HG03064 (cell line): ENCODE results near the gene DDX27.

Experiments
- ATAC-seq: cut with Tn5 transposase; IDR thresholded peaks from one replicate; pipeline ENCODE4 v1.9.1; 2021; ENCODE audit warnings: low read depth; ENCODE audit not compliant: unreplicated experiment

DDX27 gene

GRCh38 chr20:49245921-49246740 lies 26.9 kb downstream of the DDX27 start:
- ATAC-seq, result no peak

DNA sequence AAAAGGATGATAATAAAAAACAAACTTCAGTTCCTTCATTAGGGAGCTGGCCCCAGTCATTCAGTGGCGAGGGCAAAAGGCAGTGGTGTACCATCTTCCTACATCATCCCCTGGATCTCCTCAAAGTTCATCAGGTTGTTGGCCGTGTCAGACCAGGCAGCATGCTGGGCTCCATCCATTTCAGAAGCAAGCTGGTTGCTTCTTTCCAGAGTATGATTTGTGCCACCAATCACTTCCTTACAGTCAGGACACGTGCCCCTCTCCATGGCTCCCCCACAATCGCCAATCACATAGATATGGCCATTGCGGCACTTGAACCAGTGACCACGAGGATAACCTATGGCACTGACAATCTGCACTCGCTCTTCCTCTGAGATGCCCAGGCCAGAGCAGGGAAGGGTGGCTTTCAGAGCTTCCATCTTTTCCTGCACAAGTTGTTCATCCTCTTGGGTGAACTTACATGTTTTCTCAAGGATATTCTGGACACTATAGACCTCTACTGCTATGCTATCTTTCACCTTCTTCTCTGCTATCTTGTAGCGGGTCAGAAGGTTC lies 28.0 kb downstream of the DDX27 start:
- ATAC-seq, result no peak

- no peak for ATAC-seq
Observed at GRCh38 chr20:49247792-49248191, 28.6 kb downstream of the DDX27 start.

DNA sequence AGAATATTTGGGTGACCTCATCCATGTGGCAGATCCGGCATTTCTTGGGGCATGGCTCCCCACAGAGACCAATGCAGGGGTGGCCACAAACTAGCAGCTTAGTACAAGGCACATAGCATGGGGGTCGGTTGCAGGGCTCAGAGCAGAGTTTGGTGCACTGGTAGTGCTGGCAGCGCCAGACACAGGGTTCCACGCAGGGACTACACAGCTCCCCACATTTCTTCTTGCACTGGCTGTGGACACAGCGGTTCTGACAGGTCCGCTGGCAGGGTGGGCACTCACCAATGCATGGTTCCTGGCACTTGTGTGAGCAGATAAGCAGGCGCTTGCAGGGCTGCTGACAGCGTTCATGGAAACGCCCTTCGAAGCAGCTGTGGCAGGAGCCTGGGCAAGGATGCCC lies 29.1 kb downstream of the DDX27 start:
- no peak for ATAC-seq

- ATAC-seq, result no peak
Observed at GRCh38 chr20:49248879-49249665, 29.9 kb downstream of the DDX27 start.

DNA sequence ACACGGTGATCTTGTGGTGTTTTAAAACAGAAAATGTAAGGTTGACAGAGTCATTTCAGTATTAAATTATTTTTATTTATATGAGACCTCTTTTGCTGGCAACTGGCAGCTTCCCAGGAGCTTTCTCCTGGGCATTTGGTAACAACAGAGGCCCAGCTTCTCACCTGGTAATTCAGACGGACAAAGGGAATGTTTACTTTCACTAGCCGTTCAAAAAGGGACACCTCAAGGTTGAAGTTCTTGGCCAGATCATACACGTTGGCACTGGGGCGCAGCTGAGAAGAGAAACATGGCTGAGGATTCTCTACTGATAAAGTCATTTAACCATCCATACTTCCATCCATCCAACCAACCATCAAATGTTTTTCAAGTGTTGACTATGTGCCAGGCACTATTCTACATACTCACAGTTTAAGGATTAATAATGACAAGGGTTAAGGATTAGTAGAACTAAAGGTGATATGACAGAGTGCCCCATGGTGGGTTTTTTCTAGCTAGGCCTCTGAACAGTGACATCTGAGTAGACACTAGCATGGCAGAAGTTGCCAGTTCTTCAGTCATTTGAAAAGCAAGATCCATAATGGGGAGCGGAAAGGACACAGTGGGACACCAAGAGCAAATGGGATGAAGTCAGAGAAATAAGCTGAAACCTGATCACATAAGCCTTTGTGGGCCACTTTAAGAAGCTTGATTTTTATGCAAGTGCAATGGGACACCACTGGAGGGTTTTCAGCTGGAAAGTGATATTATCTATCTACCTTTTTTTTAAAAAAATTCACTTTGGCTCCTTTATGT lies 33.5 kb downstream of the DDX27 start:
- no peak for ATAC-seq

- ATAC-seq, result no peak
Observed at GRCh38 chr20:49256261-49256660, 37.0 kb downstream of the DDX27 start.

DNA sequence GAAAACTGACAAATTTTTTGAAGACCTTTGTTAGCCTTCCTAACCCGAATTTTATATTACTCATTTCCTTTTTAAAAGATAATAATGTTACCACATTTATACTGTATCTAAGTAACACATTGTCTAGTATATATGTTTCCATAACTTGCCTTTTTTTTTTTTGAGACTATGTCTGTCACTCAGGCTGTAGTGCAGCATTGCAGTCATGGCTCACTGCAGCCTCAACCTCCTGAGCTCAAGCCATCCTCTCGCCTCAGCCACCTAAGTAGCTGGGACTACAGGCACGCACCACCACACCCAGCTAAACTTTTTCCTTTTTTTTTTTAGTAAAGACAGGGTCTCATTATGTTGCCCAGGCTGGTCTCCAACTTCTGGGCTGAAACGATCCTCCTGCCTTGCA lies 40.1 kb downstream of the DDX27 start:
- no peak for ATAC-seq

GRCh38 chr20:49259799-49260198 lies 40.6 kb downstream of the DDX27 start:
- ATAC-seq, result no peak

- ATAC-seq, result no peak
Observed at GRCh38 chr20:49260218-49260617, 41.0 kb downstream of the DDX27 start.

DNA sequence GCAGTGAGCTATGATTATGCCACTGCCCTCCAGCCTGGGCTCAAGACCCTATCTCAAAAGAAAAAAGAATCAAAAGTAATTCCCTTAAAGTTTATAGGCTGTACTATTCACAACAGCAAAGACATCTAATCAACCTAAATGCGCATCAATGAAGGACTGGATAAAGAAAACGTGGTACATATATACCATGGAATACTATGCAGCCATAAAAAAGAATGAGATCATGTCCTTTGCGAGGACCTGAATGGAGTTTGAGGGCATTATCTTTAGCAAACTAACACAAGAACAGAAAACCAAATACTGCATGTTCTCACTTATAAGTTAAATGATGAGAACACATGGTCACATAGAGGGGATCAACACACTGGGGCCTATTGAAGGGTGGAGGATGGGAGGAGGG lies 42.0 kb downstream of the DDX27 start:
- no peak for ATAC-seq

GRCh38 chr20:49262444-49262843 lies 43.2 kb downstream of the DDX27 start:
- no peak for ATAC-seq

DNA sequence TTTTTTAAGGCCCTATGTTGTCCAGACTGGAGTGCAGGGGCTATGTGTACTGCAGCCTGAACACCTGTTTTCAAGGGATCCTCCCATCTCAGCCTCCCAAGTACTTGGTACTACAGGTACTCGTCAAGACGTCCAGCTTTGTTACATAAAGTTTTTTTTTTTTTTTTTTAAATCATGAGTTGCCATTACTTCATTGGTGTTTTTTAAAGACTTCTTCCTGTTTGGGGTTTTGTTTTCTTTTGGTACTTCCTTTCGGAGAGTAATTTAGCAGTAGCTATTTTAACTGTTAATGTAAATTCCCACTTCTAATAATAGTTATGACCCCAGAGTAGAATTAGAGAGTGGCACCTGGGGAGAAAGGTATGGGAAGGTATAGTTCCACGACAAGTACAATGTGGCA lies 48.1 kb downstream of the DDX27 start:
- ATAC-seq, result no peak

DNA sequence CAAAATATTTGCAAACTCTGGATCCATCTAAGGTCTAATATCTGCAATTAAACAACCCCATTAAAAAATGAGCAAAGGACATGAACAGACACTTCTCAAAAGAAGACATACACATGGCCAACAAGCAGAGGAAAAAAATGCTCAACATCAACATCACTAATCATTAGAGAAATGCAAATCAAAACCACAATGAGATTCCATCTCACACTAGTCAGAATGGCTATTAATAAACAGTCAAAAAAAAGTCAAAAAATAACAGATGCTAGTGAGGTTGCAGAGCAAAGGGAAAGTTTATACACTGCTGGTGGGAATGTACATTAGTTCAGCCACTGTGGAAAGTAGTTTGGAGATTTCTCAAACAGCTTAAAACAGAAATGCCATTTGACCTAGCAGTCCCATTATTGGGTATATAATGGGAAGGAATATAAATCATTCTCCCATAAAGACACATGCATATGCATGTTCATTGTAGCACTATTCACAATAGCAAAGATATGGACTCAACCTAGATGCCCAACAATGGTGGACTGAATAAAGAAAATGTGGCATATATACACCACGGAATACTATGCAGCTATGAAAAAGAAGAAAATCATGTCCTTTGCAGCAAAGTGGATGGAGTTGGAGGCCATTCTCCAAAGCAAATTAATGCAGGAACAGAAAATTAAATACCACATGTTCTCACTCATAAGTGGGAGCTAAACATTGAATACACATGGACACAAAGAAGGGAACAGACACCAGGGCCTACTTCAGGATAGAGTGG lies 49.6 kb downstream of the DDX27 start:
- no peak for ATAC-seq

- ATAC-seq, result no peak
Observed at GRCh38 chr20:49270177-49270576, 51.0 kb downstream of the DDX27 start.

GRCh38 chr20:49270736-49271135 lies 51.5 kb downstream of the DDX27 start:
- ATAC-seq, result no peak

DNA sequence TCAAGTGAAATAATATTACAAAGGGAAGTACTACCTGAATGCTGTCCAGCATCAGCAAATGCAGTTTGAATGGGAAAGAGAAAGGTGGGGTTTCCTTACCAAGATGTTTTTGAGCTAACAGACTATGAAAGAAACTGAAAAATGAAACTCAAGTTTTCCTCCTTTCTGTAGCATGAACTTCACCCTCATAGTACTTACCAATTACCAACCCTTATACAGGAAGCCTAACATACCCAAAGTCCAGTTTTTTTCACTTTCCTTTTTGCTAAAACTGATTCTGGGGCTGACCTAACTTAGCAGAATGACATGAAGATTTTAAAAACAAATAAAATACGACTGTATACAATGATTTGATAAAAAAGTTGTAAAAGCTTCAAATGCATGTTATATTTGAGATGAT lies 53.4 kb downstream of the DDX27 start:
- ATAC-seq, result no peak

GRCh38 chr20:49273696-49274277 lies 54.6 kb downstream of the DDX27 start:
- ATAC-seq, result no peak

- ATAC-seq, result no peak
Observed at GRCh38 chr20:49275216-49275615, 56.0 kb downstream of the DDX27 start.

DNA sequence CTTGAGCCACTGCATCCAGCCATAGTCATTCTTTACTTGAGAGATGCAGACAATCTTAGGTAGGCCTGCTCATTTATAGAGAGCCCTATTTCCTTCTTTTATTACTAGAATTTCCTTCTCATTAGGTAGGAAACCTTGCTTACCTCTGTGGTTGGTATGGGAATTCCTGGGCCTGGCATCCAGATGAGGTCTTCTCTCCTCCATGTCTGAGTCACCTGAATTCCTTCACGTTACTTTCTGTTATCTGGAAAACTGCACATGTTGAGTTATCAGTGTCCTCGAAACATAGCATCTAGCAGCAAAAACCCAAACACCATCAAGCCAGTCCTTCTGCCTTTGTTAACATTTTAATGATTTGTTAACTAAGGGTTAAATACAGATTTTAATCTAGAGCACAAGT lies 56.4 kb downstream of the DDX27 start:
- ATAC-seq, result no peak
